ENCODE measurements around the gene ZNF746.

ZNF746 gene

DNA sequence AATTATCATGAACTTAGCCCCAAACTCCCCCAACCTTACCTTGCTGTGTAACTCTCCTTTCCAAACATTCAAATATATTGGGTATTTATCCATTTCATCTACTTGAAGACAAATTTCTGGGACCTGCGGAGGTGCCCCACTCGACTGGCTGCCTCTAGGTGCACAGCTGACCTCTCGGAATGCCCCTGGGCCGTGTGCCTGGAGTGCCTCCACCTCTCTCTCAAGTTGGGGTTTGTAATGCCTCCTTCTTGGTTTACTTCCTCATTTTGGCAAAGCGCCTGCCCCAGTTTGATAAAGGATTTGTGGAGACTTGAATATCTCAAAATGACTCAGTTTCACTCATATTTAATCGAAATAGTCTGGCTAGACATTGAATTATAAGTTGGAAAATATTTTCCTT is 53.3 kb downstream of the ZNF746 start:
- CTCF ChIA-PET = interaction anchor here (1.4 kb wide), 1 partner anchor 10 kb away, joined by 4 read pairs; no protein-coding TSS in a partner anchor
- DNase-seq (ENCODE audit: extremely low spot score) = no peak
- POLR2A ChIA-PET = no interaction called here
- TF ChIP-seq, protein P1, sequence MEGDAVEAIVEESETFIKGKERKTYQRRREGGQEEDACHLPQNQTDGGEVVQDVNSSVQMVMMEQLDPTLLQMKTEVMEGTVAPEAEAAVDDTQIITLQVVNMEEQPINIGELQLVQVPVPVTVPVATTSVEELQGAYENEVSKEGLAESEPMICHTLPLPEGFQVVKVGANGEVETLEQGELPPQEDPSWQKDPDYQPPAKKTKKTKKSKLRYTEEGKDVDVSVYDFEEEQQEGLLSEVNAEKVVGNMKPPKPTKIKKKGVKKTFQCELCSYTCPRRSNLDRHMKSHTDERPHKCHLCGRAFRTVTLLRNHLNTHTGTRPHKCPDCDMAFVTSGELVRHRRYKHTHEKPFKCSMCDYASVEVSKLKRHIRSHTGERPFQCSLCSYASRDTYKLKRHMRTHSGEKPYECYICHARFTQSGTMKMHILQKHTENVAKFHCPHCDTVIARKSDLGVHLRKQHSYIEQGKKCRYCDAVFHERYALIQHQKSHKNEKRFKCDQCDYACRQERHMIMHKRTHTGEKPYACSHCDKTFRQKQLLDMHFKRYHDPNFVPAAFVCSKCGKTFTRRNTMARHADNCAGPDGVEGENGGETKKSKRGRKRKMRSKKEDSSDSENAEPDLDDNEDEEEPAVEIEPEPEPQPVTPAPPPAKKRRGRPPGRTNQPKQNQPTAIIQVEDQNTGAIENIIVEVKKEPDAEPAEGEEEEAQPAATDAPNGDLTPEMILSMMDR (IDR thresholded peaks at IDR 0.05; ENCODE audit: control extremely low read depth, extremely low read depth, low read depth, missing control alignments) = no peak

DNA sequence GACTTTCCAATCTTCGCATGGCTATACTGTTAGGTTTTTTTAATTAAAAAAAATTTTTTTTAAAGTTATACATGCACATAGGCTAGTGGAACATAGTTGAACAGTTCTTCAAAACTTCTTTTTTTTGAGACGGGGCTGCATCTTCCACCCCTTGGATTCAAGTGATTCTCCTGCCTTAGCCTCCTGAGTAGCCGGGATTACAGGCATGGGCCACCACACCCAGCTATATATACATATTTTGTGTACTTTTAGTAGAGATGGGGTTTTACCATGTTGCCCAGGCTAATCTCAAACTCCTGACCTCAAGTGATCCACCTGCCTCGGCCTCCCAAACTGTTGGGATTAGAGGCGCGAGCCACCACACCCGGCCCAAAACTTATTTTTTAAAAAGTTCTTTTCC is 54.1 kb downstream of the ZNF746 start:
- TF ChIP-seq, protein P1 (IDR thresholded peaks at IDR 0.05; ENCODE audit: control extremely low read depth, extremely low read depth, low read depth, missing control alignments) = no peak
- ChIA-PET POLR2A (no interaction called here), CTCF (interaction anchor here (1.0 to 2.5 kb wide), 3 partner anchors 8 to 181 kb away, joined by 3 to 5 read pairs (median 3); no protein-coding TSS in a partner anchor)
- no peak for DNase-seq (ENCODE audit: extremely low spot score)

DNA sequence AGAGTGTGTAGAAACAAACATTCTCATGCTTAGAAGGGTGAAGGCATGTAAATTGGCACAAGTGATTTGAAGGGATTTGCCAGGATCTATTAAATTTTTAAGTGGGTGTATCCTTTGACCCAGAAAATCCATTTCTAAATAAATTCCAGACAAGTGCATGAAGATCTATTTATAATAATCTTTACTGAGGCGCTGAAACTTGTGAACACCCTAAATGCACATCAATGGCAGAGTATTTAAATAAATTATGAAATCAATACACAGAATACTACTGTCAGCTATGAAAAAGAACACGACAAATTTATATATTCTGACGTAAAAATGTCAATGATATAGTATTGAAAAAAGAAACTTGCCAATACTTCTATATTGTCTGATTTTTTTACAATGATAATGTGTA is 54.7 kb downstream of the ZNF746 start:
- CTCF ChIA-PET = interaction anchor here (1.0 to 2.5 kb wide), 3 partner anchors 9 to 181 kb away, joined by 3 to 5 read pairs (median 3); no protein-coding TSS in a partner anchor
- DNase-seq (ENCODE audit: extremely low spot score) = no peak
- POLR2A ChIA-PET = no interaction called here
- TF ChIP-seq, protein P1 (IDR thresholded peaks at IDR 0.05; ENCODE audit: control extremely low read depth, extremely low read depth, low read depth, missing control alignments) = no peak

DNA sequence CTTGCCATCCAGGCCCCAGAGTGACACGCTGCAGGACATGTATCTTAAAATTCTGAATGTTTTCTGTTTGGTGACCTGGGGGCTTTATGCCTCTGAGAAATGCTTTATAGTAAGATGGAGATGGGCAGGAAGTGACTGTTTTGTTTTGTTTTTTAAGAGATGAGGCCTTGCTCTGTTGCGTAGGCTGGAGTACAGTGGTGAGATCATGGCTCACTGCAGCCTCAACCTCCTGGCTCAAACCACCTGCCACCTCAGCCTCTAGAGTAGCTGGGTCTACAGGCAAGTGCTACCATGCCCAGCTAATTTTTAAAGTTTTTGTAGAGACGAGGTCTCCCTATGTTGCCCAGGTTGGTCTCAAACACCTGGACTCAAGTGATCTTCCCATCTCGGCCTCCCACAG is 57.4 kb downstream of the ZNF746 start:
- no peak for DNase-seq (ENCODE audit: extremely low spot score)
- ChIA-PET CTCF (interaction anchor here (0.8 to 1.7 kb wide), 3 partner anchors 8 to 159 kb away, joined by 3 to 4 read pairs (median 3); no protein-coding TSS in a partner anchor), POLR2A (interaction anchor here (0.6 kb wide), 1 partner anchor 190 kb away, joined by 5 read pairs; no protein-coding TSS in a partner anchor)
- TF ChIP-seq, protein P1 (IDR thresholded peaks at IDR 0.05; ENCODE audit: control extremely low read depth, extremely low read depth, low read depth, missing control alignments) = no peak

DNA sequence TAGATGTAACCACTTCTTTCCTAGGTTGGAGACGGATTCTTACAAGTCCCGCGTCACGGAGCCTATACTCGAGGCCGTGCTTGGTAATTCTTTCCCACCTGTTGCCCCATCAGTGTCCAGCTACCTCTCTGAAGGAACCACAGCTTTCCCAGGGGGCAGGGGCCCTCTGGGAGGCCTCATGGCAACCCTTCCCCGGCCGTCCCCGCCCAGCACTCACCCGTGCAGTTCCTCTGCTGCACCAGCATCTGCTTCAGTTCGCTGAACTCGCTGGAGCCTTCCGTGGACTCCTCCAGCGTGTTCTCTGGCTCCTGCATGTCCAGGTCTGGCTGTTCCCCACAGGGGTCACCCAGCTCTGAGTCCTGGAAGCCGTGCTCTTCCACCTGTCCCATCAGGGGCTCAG is 61.3 kb downstream of the ZNF746 start:
- no peak for DNase-seq (ENCODE audit: extremely low spot score)
- CTCF ChIA-PET = interaction anchor here (1.3 kb wide), 1 partner anchor 189 kb away, joined by 5 read pairs; no protein-coding TSS in a partner anchor
- TF ChIP-seq, protein P1 (IDR thresholded peaks at IDR 0.05; ENCODE audit: control extremely low read depth, extremely low read depth, low read depth, missing control alignments) = no peak
- POLR2A ChIA-PET = no interaction called here

DNA sequence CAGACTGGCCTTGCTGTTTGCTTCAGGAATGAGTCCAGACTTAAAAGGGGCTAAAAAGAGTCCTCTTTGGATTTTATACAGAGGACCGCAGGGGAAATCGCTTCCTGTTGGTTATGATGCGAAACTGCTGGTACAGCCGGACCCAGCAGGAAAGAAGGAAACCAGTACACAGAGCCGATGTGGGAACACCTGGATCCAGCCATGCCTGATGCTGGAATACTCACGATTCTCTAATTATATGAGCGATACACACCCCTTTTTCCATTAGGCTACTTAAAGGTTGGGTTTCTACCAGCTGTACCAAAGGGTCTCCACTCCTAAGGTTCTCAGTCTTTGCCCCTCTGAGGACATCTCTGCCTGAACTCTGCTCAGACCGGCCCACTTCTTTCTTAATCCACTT is 64.5 kb downstream of the ZNF746 start:
- TF ChIP-seq, protein P1 (IDR thresholded peaks at IDR 0.05; ENCODE audit: control extremely low read depth, extremely low read depth, low read depth, missing control alignments) = no peak
- POLR2A ChIA-PET = no interaction called here
- DNase-seq (ENCODE audit: extremely low spot score) = no peak
- CTCF ChIA-PET = interaction anchor here (1.7 kb wide), 1 partner anchor 10 kb away, joined by 9 read pairs; no protein-coding TSS in a partner anchor
